Activated naive CD8-positive, alpha-beta T cell treated with anti-CD3 and anti-CD28 coated beads for 36 hours (primary cell): ENCODE data around the gene TSC22D2. TPM values are rescaled to one million over a fixed set of nuclear protein-coding genes. Genes with fewer than 3 reads are reported as not detected.

Experiments
- DNase-seq: peaks from one replicate; pipeline ENCODE4 v3.0.0; 2021
- H3K27ac Mint-ChIP-seq: one replicate; pipeline ENCODE4 v1.8.0; 2022; ENCODE audit warnings: mild to moderate bottlenecking, moderate library complexity, mixed read lengths
- H3K27me3 Mint-ChIP-seq: one replicate; pipeline ENCODE4 v1.8.0; 2022; ENCODE audit warnings: mild to moderate bottlenecking, mixed read lengths
- H3K36me3 Mint-ChIP-seq: one replicate; pipeline ENCODE4 v1.8.0; 2021; ENCODE audit warnings: mild to moderate bottlenecking, mixed read lengths
- H3K4me1 Mint-ChIP-seq: one replicate; pipeline ENCODE4 v1.8.0; 2021; ENCODE audit warnings: mixed read lengths
- H3K4me3 Mint-ChIP-seq: one replicate; pipeline ENCODE4 v1.8.0; 2022; ENCODE audit warnings: mild to moderate bottlenecking, moderate library complexity, mixed read lengths
- H3K9me3 Mint-ChIP-seq: one replicate; pipeline ENCODE4 v1.8.0; 2022; ENCODE audit warnings: mixed read lengths
- total RNA-seq, 2 experiments: library from RNA; stranded (reverse); gene quantifications; one replicate each; pipeline ENCODE4 v1.2.3, GENCODE V29; 2021

Gene TSC22D2
- total RNA-seq, 2 experiments from 2014 or later: 16.8 to 17.1 TPM

DNA sequence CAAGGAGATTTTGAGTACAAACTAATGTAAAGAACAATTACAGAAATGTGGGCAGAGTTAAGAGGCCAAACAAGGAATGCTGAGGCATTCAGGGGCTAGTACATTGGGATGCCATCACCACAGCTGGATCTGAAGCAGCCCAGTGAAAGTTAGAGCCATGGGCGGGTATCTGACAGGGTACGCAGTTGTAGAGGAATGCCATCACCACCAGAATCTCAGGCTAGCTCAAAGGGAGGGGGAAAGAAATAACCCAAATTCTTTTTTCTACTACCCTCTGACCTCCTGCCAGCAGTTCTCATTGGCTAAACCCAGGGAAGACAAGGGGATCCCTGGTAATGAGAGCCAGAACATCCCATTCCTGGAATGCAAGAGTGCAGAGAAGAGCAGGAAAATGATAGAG is 9.0 kb upstream of the TSC22D2 start:
- Mint-ChIP-seq H3K4me1 (no peaks in the 10 kb centered on the region), H3K9me3 (no peaks in the 10 kb centered on the region), H3K36me3 (no peaks in the 10 kb centered on the region), H3K27me3 (peaks cover 11% of the 10 kb centered on the region), H3K27ac (no peak overlapping the region), H3K4me3 (no peak overlapping the region)
- no peak for DNase-seq

DNA sequence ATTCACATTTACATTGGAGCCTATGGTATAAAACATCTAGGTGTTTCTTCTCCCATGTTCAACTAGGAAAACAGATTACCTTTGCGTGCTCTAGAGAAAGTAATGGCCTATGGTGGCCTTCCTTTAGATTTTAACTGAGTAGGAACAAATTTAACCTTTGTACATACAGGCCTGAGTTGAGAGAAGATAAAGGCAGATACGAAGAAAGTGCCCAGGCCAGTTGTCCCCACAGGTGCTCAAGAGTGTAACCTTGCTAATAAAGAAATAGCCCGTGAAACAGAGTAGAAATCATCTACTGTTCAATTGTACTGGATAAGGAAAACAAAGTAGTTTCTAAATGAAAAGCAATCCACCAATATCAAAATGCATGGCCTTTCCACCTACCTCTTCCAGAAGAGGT is 6.8 kb upstream of the TSC22D2 start:
- DNase-seq: no peak
- H3K36me3 Mint-ChIP-seq: no peaks in the 10 kb centered on the region
- no peak overlapping the region for H3K27ac Mint-ChIP-seq
- H3K4me1 Mint-ChIP-seq: no peaks in the 10 kb centered on the region
- no peak overlapping the region for H3K4me3 Mint-ChIP-seq
- H3K27me3 Mint-ChIP-seq: peaks cover 11% of the 10 kb centered on the region
- no peaks in the 10 kb centered on the region for H3K9me3 Mint-ChIP-seq

DNA sequence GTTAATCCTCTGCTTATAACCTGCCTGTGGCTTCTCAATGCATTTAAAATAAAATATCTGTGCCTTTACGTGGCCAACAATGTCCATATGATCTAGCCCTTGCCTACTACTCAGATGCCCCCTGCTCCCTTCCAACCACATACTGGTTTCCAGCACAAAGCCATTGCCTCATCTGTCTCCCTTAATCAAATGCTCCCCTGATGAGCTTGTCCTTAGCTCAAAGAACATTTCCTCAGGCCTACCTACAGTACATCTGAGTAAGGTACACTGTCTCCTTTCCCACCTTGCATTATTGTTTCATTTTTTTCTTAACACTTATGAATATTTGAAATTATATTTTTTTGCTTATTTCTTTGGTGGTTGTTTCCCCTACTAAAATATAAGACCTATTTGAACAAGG is 5.9 kb upstream of the TSC22D2 start:
- DNase-seq: no peak
- Mint-ChIP-seq H3K27me3 (peaks cover 7% of the 10 kb centered on the region), H3K4me1 (peaks cover 5% of the 10 kb centered on the region), H3K9me3 (no peaks in the 10 kb centered on the region), H3K27ac (no peak overlapping the region), H3K36me3 (no peaks in the 10 kb centered on the region), H3K4me3 (no peak overlapping the region)

GRCh38 chr3:150404023-150404422 is 4.1 kb upstream of the TSC22D2 start:
- Mint-ChIP-seq H3K9me3 (no peaks in the 10 kb centered on the region), H3K27me3 (peaks cover under 1% of the 10 kb centered on the region), H3K27ac (no peak overlapping the region), H3K4me1 (peaks cover 9% of the 10 kb centered on the region), H3K4me3 (no peak overlapping the region), H3K36me3 (no peaks in the 10 kb centered on the region)
- DNase-seq: no peak

GRCh38 chr3:150407051-150407807 is 869 bp upstream of the TSC22D2 start:
- Mint-ChIP-seq H3K27me3 (no peaks in the 10 kb centered on the region), H3K4me3 (peak overlapping the region; percentile 87), H3K36me3 (peaks cover 13% of the 10 kb centered on the region), H3K9me3 (no peaks in the 10 kb centered on the region), H3K4me1 (peaks cover 10% of the 10 kb centered on the region), H3K27ac (peak overlapping the region; percentile 99)
- DNase-seq: peak; percentile 3

- Mint-ChIP-seq H3K27me3 (no peaks in the 10 kb centered on the region), H3K4me1 (peaks cover 16% of the 10 kb centered on the region), H3K36me3 (peaks cover 19% of the 10 kb centered on the region), H3K9me3 (no peaks in the 10 kb centered on the region), H3K4me3 (peak overlapping the region; percentile 87), H3K27ac (peak overlapping the region; percentile 99)
- peak; percentile 3 for DNase-seq
These were observed 284 bp upstream of the TSC22D2 start for GRCh38 chr3:150407808-150408220.

- peaks cover 24% of the 10 kb centered on the region for H3K4me1 Mint-ChIP-seq
These were observed 1.0 kb downstream of the TSC22D2 start for GRCh38 chr3:150409125-150409511.

GRCh38 chr3:150409512-150410310 is 1.6 kb downstream of the TSC22D2 start:
- Mint-ChIP-seq H3K27ac (peak overlapping the region; percentile 99), H3K36me3 (peaks cover 28% of the 10 kb centered on the region), H3K4me1 (peaks cover 30% of the 10 kb centered on the region), H3K9me3 (no peaks in the 10 kb centered on the region), H3K27me3 (no peaks in the 10 kb centered on the region), H3K4me3 (peak overlapping the region; percentile 87)
- peak; percentile 78 for DNase-seq

More at GRCh38 chr3:150409125-150409511, 1.0 kb downstream of the TSC22D2 start:
- no peak for DNase-seq
- Mint-ChIP-seq H3K9me3 (no peaks in the 10 kb centered on the region), H3K4me3 (peak overlapping the region; percentile 87), H3K27ac (peak overlapping the region; percentile 99), H3K36me3 (peaks cover 23% of the 10 kb centered on the region), H3K27me3 (no peaks in the 10 kb centered on the region)

DNA sequence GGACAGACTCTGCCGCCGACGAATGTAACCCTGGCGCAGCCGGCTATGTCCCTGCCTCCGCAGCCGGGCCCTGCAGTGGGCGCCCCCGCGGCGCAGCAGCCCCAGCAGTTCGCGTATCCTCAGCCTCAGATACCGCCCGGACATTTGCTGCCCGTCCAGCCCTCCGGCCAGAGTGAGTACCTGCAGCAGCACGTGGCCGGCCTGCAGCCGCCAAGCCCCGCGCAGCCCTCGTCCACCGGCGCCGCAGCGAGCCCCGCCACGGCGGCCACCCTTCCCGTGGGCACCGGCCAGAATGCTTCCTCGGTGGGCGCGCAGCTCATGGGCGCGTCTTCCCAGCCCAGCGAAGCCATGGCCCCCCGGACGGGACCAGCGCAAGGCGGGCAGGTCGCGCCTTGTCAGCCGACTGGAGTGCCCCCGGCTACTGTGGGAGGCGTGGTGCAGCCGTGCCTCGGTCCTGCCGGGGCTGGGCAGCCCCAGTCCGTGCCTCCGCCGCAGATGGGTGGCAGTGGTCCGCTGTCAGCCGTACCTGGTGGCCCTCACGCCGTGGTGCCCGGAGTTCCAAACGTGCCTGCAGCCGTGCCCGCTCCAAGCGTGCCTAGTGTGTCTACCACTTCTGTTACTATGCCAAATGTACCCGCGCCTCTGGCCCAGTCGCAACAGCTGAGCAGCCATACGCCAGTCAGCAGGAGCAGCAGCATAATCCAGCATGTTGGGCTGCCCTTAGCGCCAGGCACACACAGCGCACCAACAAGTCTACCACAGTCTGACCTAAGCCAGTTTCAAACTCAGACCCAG is 2.4 kb downstream of the TSC22D2 start:
- peak overlapping the region; percentile 87 for H3K4me3 Mint-ChIP-seq
- H3K27me3 Mint-ChIP-seq: no peaks in the 10 kb centered on the region
- H3K9me3 Mint-ChIP-seq: no peaks in the 10 kb centered on the region
- H3K36me3 Mint-ChIP-seq: peaks cover 36% of the 10 kb centered on the region
- DNase-seq: peak; percentile 33
- peaks cover 38% of the 10 kb centered on the region for H3K4me1 Mint-ChIP-seq
- peak overlapping the region; percentile 34 for H3K27ac Mint-ChIP-seq

- Mint-ChIP-seq H3K27me3 (no peaks in the 10 kb centered on the region), H3K27ac (no peak overlapping the region), H3K4me3 (peak overlapping the region; percentile 87), H3K36me3 (peaks cover 41% of the 10 kb centered on the region), H3K4me1 (peaks cover 44% of the 10 kb centered on the region), H3K9me3 (no peaks in the 10 kb centered on the region)
- DNase-seq: no peak
These were observed 3.0 kb downstream of the TSC22D2 start for GRCh38 chr3:150411106-150411460.

DNA sequence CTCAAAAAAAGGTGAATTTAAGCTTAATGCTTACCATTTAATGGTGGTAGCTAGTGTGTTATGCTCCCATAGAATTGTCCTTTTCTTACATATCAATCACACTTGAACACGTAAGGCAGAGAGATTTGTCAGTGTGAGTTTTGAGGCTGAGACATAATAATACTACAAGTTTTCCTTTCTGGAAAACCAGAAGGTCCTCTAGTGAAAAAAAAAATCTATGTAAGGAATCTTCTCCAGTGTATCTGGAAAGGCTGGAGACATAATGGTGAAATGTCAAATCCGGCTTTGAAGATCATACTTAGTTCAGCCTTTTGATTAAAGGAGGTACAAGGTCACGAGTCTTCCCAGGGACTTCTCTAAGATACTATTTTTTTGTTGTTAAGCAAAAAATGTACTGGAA is 3.4 kb downstream of the TSC22D2 start:
- H3K36me3 Mint-ChIP-seq: peaks cover 42% of the 10 kb centered on the region
- H3K4me1 Mint-ChIP-seq: peaks cover 44% of the 10 kb centered on the region
- no peaks in the 10 kb centered on the region for H3K9me3 Mint-ChIP-seq
- DNase-seq: no peak
- H3K4me3 Mint-ChIP-seq: peak overlapping the region; percentile 87
- H3K27ac Mint-ChIP-seq: peak overlapping the region; percentile 42
- no peaks in the 10 kb centered on the region for H3K27me3 Mint-ChIP-seq

GRCh38 chr3:150411976-150412375 is 3.9 kb downstream of the TSC22D2 start:
- peaks cover 44% of the 10 kb centered on the region for H3K36me3 Mint-ChIP-seq
- H3K27me3 Mint-ChIP-seq: no peaks in the 10 kb centered on the region
- H3K4me1 Mint-ChIP-seq: peaks cover 44% of the 10 kb centered on the region
- peak overlapping the region; percentile 87 for H3K4me3 Mint-ChIP-seq
- DNase-seq: no peak
- no peaks in the 10 kb centered on the region for H3K9me3 Mint-ChIP-seq
- H3K27ac Mint-ChIP-seq: no peak overlapping the region

DNA sequence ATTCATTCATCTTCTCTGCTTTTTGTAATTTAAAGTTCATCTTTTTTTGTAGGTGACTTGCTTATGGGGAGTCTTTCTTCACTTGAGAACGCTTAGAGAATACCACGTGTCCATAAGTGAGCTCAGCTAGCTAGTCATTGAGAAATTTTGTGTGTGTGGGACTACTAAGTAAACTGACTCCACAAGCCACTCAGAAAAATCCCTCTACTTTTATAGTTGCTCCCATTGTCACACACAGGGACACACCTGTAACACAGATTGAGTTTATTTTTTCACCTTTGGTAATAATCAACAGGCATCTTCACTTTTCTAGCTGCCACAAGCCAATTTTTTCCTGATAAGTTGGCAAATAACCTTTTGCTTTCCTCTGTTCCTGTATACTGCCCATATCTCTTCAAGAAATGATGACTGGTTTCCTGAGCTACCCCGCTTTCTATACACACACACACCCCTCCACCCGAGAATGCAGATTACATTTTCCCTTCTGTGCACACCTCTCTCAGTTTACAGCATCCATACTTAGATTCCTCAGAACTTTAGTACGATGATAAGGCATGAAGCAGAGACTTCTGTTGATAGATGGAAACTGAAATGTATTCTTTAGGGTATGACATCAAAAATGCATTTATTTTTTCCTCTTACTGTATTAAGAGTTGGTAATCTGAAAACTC is 4.6 kb downstream of the TSC22D2 start:
- Mint-ChIP-seq H3K4me1 (peaks cover 48% of the 10 kb centered on the region), H3K27me3 (no peaks in the 10 kb centered on the region), H3K4me3 (peak overlapping the region; percentile 84), H3K36me3 (peaks cover 51% of the 10 kb centered on the region), H3K27ac (peak overlapping the region; percentile 20), H3K9me3 (no peaks in the 10 kb centered on the region)
- no peak for DNase-seq

- no peak overlapping the region for H3K27ac Mint-ChIP-seq
- DNase-seq: no peak
- H3K27me3 Mint-ChIP-seq: no peaks in the 10 kb centered on the region
- H3K4me3 Mint-ChIP-seq: peak overlapping the region; percentile 56
- H3K4me1 Mint-ChIP-seq: peaks cover 59% of the 10 kb centered on the region
- H3K9me3 Mint-ChIP-seq: no peaks in the 10 kb centered on the region
- H3K36me3 Mint-ChIP-seq: peaks cover 55% of the 10 kb centered on the region
These were observed 6.2 kb downstream of the TSC22D2 start for GRCh38 chr3:150414258-150414657.
